K562 (cell line): ENCODE data around the gene CDYL. TPM values are rescaled to one million over a fixed set of nuclear protein-coding genes. Genes with fewer than 3 reads are reported as not detected.
A peak's percentile ranks its signal among the peaks of the same experiment; 100 is the strongest.

Experiments used
- ATAC-seq: fragments of 200-7000 bp; cut with Tn5 transposase; 3 replicates; pipeline ENCODE4 v1.9.1; 2020; ENCODE audit warnings: moderate library complexity
- BruUV-seq: library from RNA; stranded (reverse); fragments of 400-500 nt; replicated peaks from 2 replicates; lab custom pipeline; 2021; lab: Mats Ljungman, UMichigan
- CTCF ChIA-PET: fragments of 300-600 bp; formaldehyde crosslinking; extraction: SDS; loops from one replicate; lab custom pipeline; 2021; ENCODE audit warnings: low intra/inter-chr PET ratio; lab: Yijun Ruan, JAX
- POLR2A ChIA-PET: fragments of 300-600, 350-650 bp; sonication (Branson Sonifier 250); formaldehyde crosslinking; extraction: SDS; loops from one replicate; lab custom pipeline; 2021; ENCODE audit warnings: antibody characterized with exemption, inconsistent platforms; lab: Yijun Ruan, JAX
- DNase-seq, 4 experiments: peaks; one replicate each; pipeline versions ENCODE4 v3.0.0 to v3.0.0-alpha.2; 2011 to 2018; ENCODE audit warnings: low spot score in 3 of 4, mixed read lengths in 3 of 4; ENCODE audit errors: extremely low read depth in 1 of 4
- FAIRE-seq: peaks from 2 replicates; lab custom pipeline; 2011; peaks lifted over from hg19 to GRCh38; lab: Jason Lieb, UNC
- H2AFZ ChIP-seq: 2 replicates; pipeline ENCODE4 v1.6.0; 2011; ENCODE audit warnings: low read depth, low read length, control low read depth, inconsistent platforms
- H3K27ac ChIP-seq: fragments of 200-600 bp; 3 replicates; pipeline ENCODE4 v1.8.0; 2011; ENCODE audit warnings: low read depth, mild to moderate bottlenecking, control low read depth, inconsistent platforms, low read length, moderate library complexity, mixed read lengths; ENCODE audit errors: extremely low read depth
- H3K27me3 ChIP-seq, 2 experiments: fragments of 300-600 bp in 1 of 2; 2 replicates in 1 of 2; 3 replicates in 1 of 2; pipeline versions ENCODE4 v1.6.0 to v1.8.0; 2011; ENCODE audit warnings: inconsistent platforms in 2 of 2, low read length in 2 of 2, mild to moderate bottlenecking in 1 of 2, mixed read lengths in 1 of 2, moderate library complexity in 1 of 2; ENCODE audit not compliant: control insufficient read depth in 2 of 2, insufficient read depth in 2 of 2
- H3K36me3 ChIP-seq: fragments of 300-600 bp; 3 replicates; pipeline ENCODE4 v1.8.0; 2011; ENCODE audit warnings: mild to moderate bottlenecking, low read length, inconsistent platforms; ENCODE audit not compliant: control insufficient read depth, insufficient read depth
- H3K4me1 ChIP-seq, 2 experiments: fragments of 200-600 bp in 1 of 2; replicated peaks in 1 of 2; 2 replicates in 1 of 2; 3 replicates in 1 of 2; pipeline versions ENCODE4 v1.5.1 to v1.8.0; 2011; ENCODE audit warnings: inconsistent platforms in 2 of 2, low read length in 2 of 2, mild to moderate bottlenecking in 1 of 2, mixed read lengths in 1 of 2, moderate library complexity in 1 of 2; ENCODE audit not compliant: control insufficient read depth in 2 of 2, insufficient read depth in 2 of 2
- H3K4me2 ChIP-seq: 2 replicates; pipeline ENCODE4 v1.6.1; 2011; ENCODE audit warnings: low read length, control low read depth, inconsistent platforms, mixed read lengths; ENCODE audit not compliant: insufficient read depth
- H3K4me3 ChIP-seq: fragments of 200-600 bp; sonication (generic), shearing (Covaris generic); 2 replicates; pipeline ENCODE4 v1.5.1; 2016; ENCODE audit warnings: control low read depth, inconsistent platforms
- H3K79me2 ChIP-seq: fragments of 200-600 bp; 3 replicates; pipeline ENCODE4 v1.8.0; 2011; ENCODE audit warnings: low read length, inconsistent platforms; ENCODE audit not compliant: control insufficient read depth, insufficient read depth
- H3K9ac ChIP-seq, 2 experiments: 2 replicates each; pipeline versions ENCODE4 v1.6.0 to v1.6.1; 2011; ENCODE audit warnings: low read depth in 2 of 2, low read length in 2 of 2, control low read depth in 1 of 2, inconsistent platforms in 1 of 2, mild to moderate bottlenecking in 1 of 2, mixed read lengths in 1 of 2; ENCODE audit not compliant: insufficient read depth in 1 of 2
- H3K9me1 ChIP-seq: one replicate; pipeline ENCODE4 v1.6.0; 2011; ENCODE audit warnings: inconsistent platforms, mild to moderate bottlenecking, low read length, moderate library complexity; ENCODE audit not compliant: control insufficient read depth, insufficient read depth
- H3K9me3 ChIP-seq: replicated peaks from 2 replicates; pipeline ENCODE4 v1.5.1; 2011; ENCODE audit warnings: low read depth, low read length, inconsistent platforms; ENCODE audit not compliant: control insufficient read depth, insufficient read depth
- H4K20me1 ChIP-seq: replicated peaks from 2 replicates; pipeline ENCODE4 v1.6.1; 2011; ENCODE audit warnings: low read length, inconsistent platforms, mixed read lengths; ENCODE audit not compliant: control insufficient read depth, insufficient read depth
- ATF3 ChIP-seq, 2 experiments: fragments of 450-650 bp in 1 of 2; sonication (generic) in 1 of 2; formaldehyde crosslinking in 1 of 2; IDR thresholded peaks in 1 of 2; conservative IDR thresholded peaks in 1 of 2; 2 replicates each; pipeline versions ENCODE4 v1.6.1 to v1.8.1; 2016 to 2023; ENCODE audit warnings: mild to moderate bottlenecking in 2 of 2, moderate library complexity in 2 of 2, inconsistent platforms in 1 of 2, missing genetic modification reagents in 1 of 2
- CXXC5 ChIP-seq: fragments of 250-450 bp; sonication (Bioruptor Pico); IDR thresholded peaks from 2 replicates; pipeline ENCODE4 v1.8.0; 2022; ENCODE audit warnings: inconsistent platforms, mild to moderate bottlenecking, moderate library complexity
- EP300 ChIP-seq: IDR thresholded peaks from 2 replicates; pipeline ENCODE4 v1.6.1; 2012; ENCODE audit warnings: low read length, improper control_type of control experiment
- FOXA3 ChIP-seq, 2 experiments: fragments of 450-650 bp in 1 of 2; sonication (generic) in 1 of 2; formaldehyde crosslinking; IDR thresholded peaks in 1 of 2; conservative IDR thresholded peaks in 1 of 2; 2 replicates each; pipeline versions ENCODE4 v1.4.0 to v1.8.0; 2020 to 2022; ENCODE audit warnings: mild to moderate bottlenecking in 2 of 2, missing genetic modification reagents in 1 of 2
- L3MBTL2 ChIP-seq: fragments of 450-650 bp; IDR thresholded peaks from 2 replicates; pipeline ENCODE4 v1.6.1; 2016; ENCODE audit warnings: mild to moderate bottlenecking, moderate library complexity
- NR2C2 ChIP-seq, 2 experiments: fragments of 200-800 bp in 1 of 2; sonication (Bioruptor generic) in 1 of 2; sonication (generic) in 1 of 2; formaldehyde crosslinking in 1 of 2; IDR thresholded peaks; 2 replicates each; pipeline versions ENCODE4 v1.6.1 to v1.8.0; 2016 to 2022; ENCODE audit warnings: mild to moderate bottlenecking in 1 of 2, missing compliant biosample characterization in 1 of 2, missing genetic modification characterization in 1 of 2, missing genetic modification reagents in 1 of 2
- PML ChIP-seq: IDR thresholded peaks from 2 replicates; pipeline ENCODE4 v1.6.1; 2012; ENCODE audit warnings: low read length, inconsistent platforms
- SFPQ ChIP-seq: fragments of 200-400 bp; formaldehyde crosslinking; IDR thresholded peaks from 2 replicates; pipeline ENCODE4 v1.6.1; 2017; ENCODE audit warnings: mild to moderate bottlenecking, low read depth, low read length, moderate library complexity
- SMAD3 ChIP-seq: fragments of 450-650 bp; formaldehyde crosslinking; conservative IDR thresholded peaks from 2 replicates; pipeline ENCODE4 v1.4.0; 2020; ENCODE audit warnings: mild to moderate bottlenecking
- STAT6 ChIP-seq: sonication (generic); formaldehyde crosslinking; IDR thresholded peaks from 2 replicates; pipeline ENCODE4 v1.8.1; 2023; ENCODE audit warnings: mild to moderate bottlenecking, missing genetic modification reagents
- TEAD2 ChIP-seq: fragments of 450-650 bp; IDR thresholded peaks from 2 replicates; pipeline ENCODE4 v1.6.1; 2016; ENCODE audit warnings: missing genetic modification characterization, control low read depth, missing compliant biosample characterization
- U2AF2 ChIP-seq: fragments of 200-400 bp; formaldehyde crosslinking; optimal IDR thresholded peaks from 2 replicates; pipeline ENCODE3; 2017; ENCODE audit warnings: low read depth, mild to moderate bottlenecking, low read length
- ZNF277 ChIP-seq: fragments of 250-450 bp; sonication (Bioruptor Pico); IDR thresholded peaks from 2 replicates; pipeline ENCODE4 v1.8.0; 2022; ENCODE audit warnings: inconsistent platforms, mild to moderate bottlenecking, moderate library complexity, borderline replicate concordance
- WGBS: fragments of 100-300 bp; shearing (Covaris generic); methylation state at CpG from one replicate; pipeline ENCODE4 v1.1.6; 2016; ENCODE audit warnings: low coverage, mixed read lengths; ENCODE audit not compliant: insufficient coverage; ENCODE audit errors: missing lambda C conversion rate; 5-methylcytosine and 5-hydroxymethylcytosine counted together
- in situ Hi-C: fragments of 300-500 bp; cut with MboI; formaldehyde crosslinking; loops from 4 replicates; pipeline ENCODE4 v1.15.0; 2018; ENCODE audit warnings: inconsistent platforms, mixed read lengths
- intact Hi-C: fragments of 100-400 bp; cut with micrococcal nuclease; formaldehyde crosslinking; loops from 2 replicates; pipeline ENCODE4 v1.14.2; 2022
- polyA plus RNA-seq, 8 experiments: library from polyadenylated mRNA; depleted of rRNA in 4 of 8; stranded (reverse) in 5 of 8; unstranded in 3 of 8; fragments of >200 nt; fragmentation: Nextera tagmentation in 2 of 8; fragmentation: Illumina TruSeq in 1 of 8; extraction: Ambion mirVana in 2 of 8; extraction: Trizol in 1 of 8; gene quantifications; 2 replicates each; pipeline versions ENCODE4 v1.2.1 to v1.2.3, GENCODE V29; 2011 to 2014; ENCODE audit warnings: inconsistent platforms in 1 of 8, missing spikeins in 1 of 8
- total RNA-seq, 7 experiments: library from RNA; depleted of rRNA in 6 of 7; stranded (reverse); fragments of >200 nt in 6 of 7; fragmentation: Illumina TruSeq in 2 of 7; extraction: Trizol in 2 of 7; gene quantifications; 2 replicates each; pipeline versions ENCODE4 v1.2.1 to v1.2.3, GENCODE V29; 2011 to 2021; ENCODE audit warnings: low replicate concordance in 1 of 7

CDYL gene
- total and polyA plus RNA-seq, 9 of the 15 experiments (the other 6 are each of a cell fraction or from before 2014, with no cell fraction given), result 8.1 to 45.8 (median 40.8) TPM

- no peak overlapping the region for H3K27ac ChIP-seq
- H3K36me3 ChIP-seq, result no peaks in the 10 kb centered on the region; the same call in 2 of the 3 replicates
- CTCF ChIA-PET, result no interaction called here
- FAIRE-seq (peak; percentile 71), ATAC-seq (peak; percentile 23), DNase-seq (no peak)
- H2AFZ ChIP-seq, result no peak overlapping the region
- H3K4me3 ChIP-seq, result no peak overlapping the region
- in situ Hi-C loops, result no loop called here
- no peak overlapping the region for H3K9ac ChIP-seq
- H3K27me3 ChIP-seq, result no peaks in the 10 kb centered on the region
- peaks cover 3% of the 10 kb centered on the region for H3K9me1 ChIP-seq
- no TSS peak for BruUV-seq
- H3K79me2 ChIP-seq, result peaks cover 70% of the 10 kb centered on the region
- H3K4me2 ChIP-seq, result no peak overlapping the region; the same call in 1 of the 2 replicates
- H3K4me1 ChIP-seq, result peaks cover 3 to 4% of the 10 kb centered on the region in 2 experiments; a peak in 4 of 5 replicates
- H4K20me1 ChIP-seq, result no peaks in the 10 kb centered on the region; the same call in 1 of the 2 replicates
- no peaks in the 10 kb centered on the region for H3K9me3 ChIP-seq
- intact Hi-C loops, result no loop called here
- POLR2A ChIA-PET, result interaction anchor here (0.8 kb wide), 1 partner anchor 10 kb away, joined by 3 read pairs; no protein-coding TSS in a partner anchor
- WGBS, result 81% methylated on average over 5 of the region's 5 CpGs
- no peak for TF ChIP-seq EP300
- TF ChIP-seq ZNF277 (CRISPR knock-in tag), result no peak
- no peak for TF ChIP-seq U2AF2
- no peak for TF ChIP-seq STAT6 (CRISPR knock-in tag)
- no peak for TF ChIP-seq CXXC5 (CRISPR knock-in tag)
- no peak for TF ChIP-seq TEAD2 (tag)
- no peak for TF ChIP-seq SMAD3 (CRISPR knock-in tag)
- TF ChIP-seq PML, result no peak
- no peak for TF ChIP-seq SFPQ
- 0 out of 2 replicates have a peak, but pooled peaks have one; percentile 4 for TF ChIP-seq ATF3 (IDR thresholded peaks at IDR 0.05)
- TF ChIP-seq ATF3 (CRISPR knock-in tag; conservative IDR thresholded peaks at IDR 0.05), result no peak
- TF ChIP-seq NR2C2 (CRISPR knock-in tag; IDR thresholded peaks at IDR 0.05), result no peak
- 0 out of 2 replicates have a peak, but pooled peaks have one; percentile 6 for TF ChIP-seq NR2C2 (tag; IDR thresholded peaks at IDR 0.05)
- TF ChIP-seq L3MBTL2, result 0 out of 2 replicates have a peak, but pooled peaks have one; percentile 6
- no peak for TF ChIP-seq FOXA3 (CRISPR knock-in tag; conservative IDR thresholded peaks at IDR 0.05 in 1 of 2, IDR thresholded peaks at IDR 0.05 in 1 of 2)
Observed at GRCh38 chr6:4920914-4921410, 144.8 kb downstream of the CDYL start.
